Adipocyte (in vitro differentiated cells): Measurements from ENCODE around the gene ME3.
"Not testable (repeated sequence)": the region's sequence is repeated elsewhere in the genome, so short reads cannot be mapped to it uniquely, and the experiment has no call there.

Experiments
- DNase-seq: peaks from one replicate; pipeline ENCODE4 v3.0.0-alpha.2; 2015; ENCODE audit warnings: low read depth
- H3K27me3 ChIP-seq: replicated peaks from 2 replicates; pipeline ENCODE4 v1.7.0; 2013; ENCODE audit warnings: mild to moderate bottlenecking, low read length, moderate library complexity; ENCODE audit not compliant: control insufficient read depth, insufficient read depth
- H3K36me3 ChIP-seq: 2 replicates; pipeline ENCODE4 v1.7.0; 2013; ENCODE audit warnings: low read length, mild to moderate bottlenecking, moderate library complexity; ENCODE audit not compliant: control insufficient read depth, insufficient read depth, severe bottlenecking
- H3K4me1 ChIP-seq: 2 replicates; pipeline ENCODE4 v1.7.0; 2013; ENCODE audit warnings: mild to moderate bottlenecking, low read length, moderate library complexity; ENCODE audit not compliant: control insufficient read depth, insufficient read depth
- H3K4me3 ChIP-seq: 2 replicates; pipeline ENCODE4 v1.7.0; 2013; ENCODE audit warnings: mild to moderate bottlenecking, low read length, moderate library complexity
- H3K9ac ChIP-seq: 2 replicates; pipeline ENCODE4 v1.7.0; 2013; ENCODE audit warnings: mild to moderate bottlenecking, low read length, moderate library complexity
- H3K9me3 ChIP-seq: 2 replicates; pipeline ENCODE4 v1.7.0; 2013; ENCODE audit warnings: mild to moderate bottlenecking, low read length, moderate library complexity; ENCODE audit not compliant: control insufficient read depth

Gene ME3

DNA sequence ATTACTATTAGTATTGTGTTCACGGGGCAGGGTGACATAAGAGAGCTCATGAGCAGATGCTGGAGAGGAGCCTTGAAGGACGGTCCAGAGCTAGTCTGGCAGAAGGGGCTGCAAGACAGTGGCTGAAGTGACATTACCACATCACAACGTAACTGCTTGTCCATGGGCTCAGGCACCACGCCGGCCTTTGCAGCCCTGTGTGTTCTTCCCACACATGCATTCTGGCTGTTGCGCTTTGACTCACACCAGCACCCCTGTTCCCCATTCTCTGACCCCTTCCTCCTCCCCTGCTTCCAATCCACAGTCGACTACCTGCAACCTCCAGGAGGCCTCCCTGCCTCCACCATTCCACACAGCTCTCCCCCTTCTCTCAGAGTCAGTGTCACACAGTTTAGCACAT is 103.3 kb downstream of the ME3 start:
- Histone ChIP-seq H3K36me3 (no peaks in the 10 kb centered on the region), H3K4me1 (peaks cover 10% of the 10 kb centered on the region), H3K4me3 (no peak overlapping the region), H3K27me3 (no peaks in the 10 kb centered on the region), H3K9ac (no peak overlapping the region), H3K9me3 (no peaks in the 10 kb centered on the region)
- DNase-seq, result no peak

DNA sequence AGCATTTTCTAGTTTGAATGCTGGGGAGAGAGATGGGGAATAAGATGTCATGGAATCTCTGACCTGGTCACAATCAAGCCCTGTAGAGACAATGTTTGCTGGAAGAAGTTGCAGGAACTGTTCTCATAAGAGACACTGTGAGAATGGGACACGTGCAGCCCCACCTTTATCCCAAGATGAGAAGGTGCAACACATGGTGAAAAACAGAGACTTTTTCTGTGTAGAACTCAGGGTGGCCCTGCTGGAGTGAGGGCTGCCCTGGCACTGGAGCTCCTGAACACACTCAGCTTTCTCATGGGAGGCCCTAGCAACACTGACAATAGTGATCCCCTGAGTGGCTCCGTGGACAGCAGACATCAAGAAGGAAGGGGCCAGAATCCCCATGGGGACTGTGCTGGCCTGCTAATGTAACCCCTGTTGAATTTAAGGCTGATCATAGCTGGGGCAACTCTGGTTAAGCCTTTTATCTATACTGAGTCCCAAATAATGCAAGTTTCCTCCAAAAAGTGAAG is 106.6 kb downstream of the ME3 start:
- H3K36me3 ChIP-seq, result no peaks in the 10 kb centered on the region
- no peaks in the 10 kb centered on the region for H3K9me3 ChIP-seq
- DNase-seq, result no peak
- peaks cover 5% of the 10 kb centered on the region for H3K4me1 ChIP-seq
- H3K27me3 ChIP-seq, result no peaks in the 10 kb centered on the region
- no peak overlapping the region for H3K4me3 ChIP-seq
- H3K9ac ChIP-seq, result no peak overlapping the region

DNA sequence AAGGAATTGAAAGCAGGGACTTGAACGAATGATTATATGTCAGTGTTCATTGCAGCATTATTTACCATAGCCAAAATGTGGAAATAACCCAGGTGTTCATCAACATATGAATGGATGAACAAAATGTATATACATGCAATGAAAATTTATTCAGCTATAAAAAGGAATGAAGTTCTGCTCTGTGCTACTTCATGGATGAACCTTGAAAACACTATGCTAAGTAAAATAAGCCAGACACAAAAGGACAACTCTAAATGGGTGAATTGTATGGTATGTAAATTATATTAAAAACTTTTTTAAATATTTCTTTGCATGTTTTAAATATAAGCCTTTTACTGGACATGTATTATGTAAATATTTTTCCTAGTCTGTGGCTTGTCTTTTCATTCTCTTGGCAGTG is 107.0 kb downstream of the ME3 start:
- H3K36me3 ChIP-seq, result no peaks in the 10 kb centered on the region
- H3K9ac ChIP-seq, result no peak overlapping the region
- no peak for DNase-seq
- no peaks in the 10 kb centered on the region for H3K9me3 ChIP-seq
- peaks cover under 1% of the 10 kb centered on the region for H3K4me1 ChIP-seq
- no peaks in the 10 kb centered on the region for H3K27me3 ChIP-seq
- no peak overlapping the region for H3K4me3 ChIP-seq

DNA sequence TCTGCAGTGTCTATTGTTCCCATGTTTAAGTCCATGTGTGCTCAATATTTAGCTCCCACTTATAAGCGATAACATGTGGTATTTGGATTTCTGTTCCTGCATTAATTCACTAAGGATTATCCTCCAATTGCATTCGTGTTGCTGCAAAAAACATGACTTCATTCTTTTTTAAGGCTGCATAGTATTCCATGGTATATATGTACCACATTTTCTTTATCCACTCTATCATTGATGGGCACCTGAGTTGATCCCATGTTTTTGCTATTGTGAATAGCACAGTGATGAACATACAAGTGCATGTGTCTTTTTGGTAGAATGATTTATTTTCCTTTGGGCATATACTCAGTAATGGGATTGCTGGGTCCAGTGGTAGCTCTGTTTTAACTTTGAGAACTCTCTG is 109.6 kb downstream of the ME3 start:
- H3K4me3 ChIP-seq, H3K9ac ChIP-seq, H3K27me3 ChIP-seq, DNase-seq, H3K9me3 ChIP-seq, H3K36me3 ChIP-seq: not testable (repeated sequence)
- H3K4me1 ChIP-seq, result peaks cover 23% of the 10 kb centered on the region

DNA sequence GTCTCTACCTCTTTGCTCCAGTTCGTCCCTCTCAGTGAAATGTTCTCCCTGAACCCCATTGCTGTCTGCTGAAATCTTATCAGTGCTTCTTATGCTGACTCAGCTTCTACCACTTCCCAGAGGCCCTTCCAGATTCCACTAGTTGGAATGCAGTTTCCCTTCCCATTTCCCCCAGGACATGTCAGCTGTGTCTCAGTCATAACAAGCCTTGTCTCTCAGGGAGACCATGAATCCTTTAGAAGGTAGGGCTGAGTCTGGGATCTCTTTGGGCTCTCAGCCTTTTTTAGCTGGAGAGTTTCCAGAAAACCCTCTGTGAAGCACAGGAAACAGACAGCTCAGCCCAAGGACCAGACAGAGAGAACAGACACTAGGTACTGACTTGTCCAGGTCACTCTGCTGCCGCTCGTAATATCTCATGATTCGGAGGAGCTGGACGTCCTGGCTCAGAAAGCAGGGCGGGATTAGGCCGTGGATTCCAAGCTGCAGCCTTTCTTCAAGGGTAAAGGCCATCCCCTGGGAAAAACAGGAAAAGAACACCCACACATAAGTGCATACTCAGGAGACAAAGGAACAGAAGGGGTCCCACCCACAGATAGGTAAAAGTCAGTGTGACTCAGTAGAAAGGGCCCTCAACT is 113.0 kb downstream of the ME3 start:
- peak overlapping the region; percentile 66 for H3K9ac ChIP-seq
- peak overlapping the region; percentile 51 for H3K4me3 ChIP-seq
- no peaks in the 10 kb centered on the region for H3K9me3 ChIP-seq
- H3K27me3 ChIP-seq, result no peaks in the 10 kb centered on the region
- DNase-seq, result peak; percentile 50
- no peaks in the 10 kb centered on the region for H3K36me3 ChIP-seq
- peaks cover 39% of the 10 kb centered on the region for H3K4me1 ChIP-seq

DNA sequence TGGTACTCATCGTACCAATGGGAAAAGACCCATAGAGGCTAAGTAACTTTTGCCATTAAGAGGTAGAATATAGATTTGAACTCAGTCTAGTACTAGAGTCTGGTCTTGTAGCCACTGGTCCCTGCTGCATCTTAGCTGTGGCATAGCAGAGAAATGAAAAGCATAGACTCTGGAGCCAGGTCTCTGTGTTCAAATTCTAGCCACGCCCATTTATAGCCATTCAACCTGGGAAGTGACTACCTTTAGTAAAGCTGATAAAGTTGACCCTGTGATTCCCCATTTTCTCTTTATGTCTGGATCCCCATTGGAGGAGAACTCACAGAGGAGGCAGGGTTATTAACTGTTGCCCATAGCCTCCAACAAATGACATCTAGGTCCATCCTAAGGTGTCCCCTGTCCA is 113.6 kb downstream of the ME3 start:
- H3K36me3 ChIP-seq, result no peaks in the 10 kb centered on the region
- peak overlapping the region; percentile 32 for H3K9ac ChIP-seq
- H3K4me3 ChIP-seq, result no peak overlapping the region
- peaks cover 39% of the 10 kb centered on the region for H3K4me1 ChIP-seq
- no peaks in the 10 kb centered on the region for H3K9me3 ChIP-seq
- no peaks in the 10 kb centered on the region for H3K27me3 ChIP-seq
- DNase-seq, result no peak

DNA sequence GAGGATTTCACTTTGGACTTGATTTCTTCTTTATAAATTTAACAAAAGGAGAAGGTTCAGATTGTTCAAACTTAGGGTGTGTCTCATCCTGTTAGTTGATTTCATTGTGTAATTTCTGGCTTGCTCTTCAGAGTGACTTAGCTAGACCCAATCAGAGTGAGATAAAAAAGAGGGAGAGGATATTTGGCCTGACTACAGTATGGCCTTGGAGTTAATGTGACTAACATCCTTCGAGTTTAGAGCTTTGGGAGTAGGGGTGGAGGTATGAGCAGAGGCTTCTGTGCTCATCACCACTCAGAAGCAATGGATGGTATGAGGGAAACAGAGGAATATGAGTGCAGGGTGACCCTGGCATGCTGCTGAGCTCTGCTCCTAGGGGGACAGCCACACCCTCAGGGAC is 114.2 kb downstream of the ME3 start:
- no peak overlapping the region for H3K4me3 ChIP-seq
- H3K9me3 ChIP-seq, result no peaks in the 10 kb centered on the region
- no peaks in the 10 kb centered on the region for H3K27me3 ChIP-seq
- peak; percentile 51 for DNase-seq
- H3K4me1 ChIP-seq, result peaks cover 39% of the 10 kb centered on the region
- peak overlapping the region; percentile 42 for H3K9ac ChIP-seq
- peaks cover 6% of the 10 kb centered on the region for H3K36me3 ChIP-seq

DNA sequence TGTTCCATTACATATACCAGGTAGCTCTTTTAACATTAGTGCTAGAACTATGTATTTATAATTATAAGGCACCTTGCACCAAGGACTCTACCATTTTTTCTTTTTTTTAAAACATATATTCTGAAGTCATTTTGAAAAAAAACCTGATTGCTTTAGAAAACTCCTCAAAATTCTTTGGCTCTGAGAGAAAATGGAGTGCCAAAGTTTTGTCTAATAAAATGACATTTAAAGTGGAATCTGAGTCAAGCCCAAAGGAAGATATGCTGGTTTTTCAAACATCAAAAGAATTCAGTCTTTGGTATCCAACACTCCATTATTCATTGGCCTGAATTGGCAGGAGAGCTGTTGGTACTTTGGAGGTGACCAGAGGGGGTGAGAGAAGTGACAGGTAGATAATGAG is 116.5 kb downstream of the ME3 start:
- Histone ChIP-seq H3K4me3 (no peak overlapping the region), H3K9me3 (no peaks in the 10 kb centered on the region), H3K4me1 (peaks cover 50% of the 10 kb centered on the region), H3K36me3 (peaks cover 11% of the 10 kb centered on the region), H3K9ac (no peak overlapping the region), H3K27me3 (no peaks in the 10 kb centered on the region)
- no peak for DNase-seq

DNA sequence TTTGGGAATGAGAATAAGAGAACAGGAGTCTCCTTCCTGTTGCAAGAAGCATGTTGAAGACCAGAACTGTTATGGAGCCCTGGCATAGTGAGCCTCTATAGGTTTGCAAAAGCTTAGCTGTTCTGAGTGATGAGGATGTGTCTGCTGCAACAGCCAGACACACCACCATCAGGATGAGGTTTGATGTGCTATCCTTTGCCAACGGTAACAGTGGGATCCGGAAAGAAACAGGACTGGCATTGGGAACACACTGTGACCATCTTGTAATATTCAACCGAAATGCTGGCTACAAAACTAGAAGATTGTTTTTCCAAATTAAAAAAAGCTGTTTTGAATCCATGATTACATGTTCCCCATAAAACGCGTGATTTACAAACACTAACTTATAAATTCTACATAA is 117.0 kb downstream of the ME3 start:
- H3K36me3 ChIP-seq, result peaks cover 16% of the 10 kb centered on the region
- no peaks in the 10 kb centered on the region for H3K27me3 ChIP-seq
- no peak overlapping the region for H3K9ac ChIP-seq
- H3K4me3 ChIP-seq, result no peak overlapping the region
- H3K4me1 ChIP-seq, result peaks cover 50% of the 10 kb centered on the region
- H3K9me3 ChIP-seq, result no peaks in the 10 kb centered on the region
- no peak for DNase-seq

DNA sequence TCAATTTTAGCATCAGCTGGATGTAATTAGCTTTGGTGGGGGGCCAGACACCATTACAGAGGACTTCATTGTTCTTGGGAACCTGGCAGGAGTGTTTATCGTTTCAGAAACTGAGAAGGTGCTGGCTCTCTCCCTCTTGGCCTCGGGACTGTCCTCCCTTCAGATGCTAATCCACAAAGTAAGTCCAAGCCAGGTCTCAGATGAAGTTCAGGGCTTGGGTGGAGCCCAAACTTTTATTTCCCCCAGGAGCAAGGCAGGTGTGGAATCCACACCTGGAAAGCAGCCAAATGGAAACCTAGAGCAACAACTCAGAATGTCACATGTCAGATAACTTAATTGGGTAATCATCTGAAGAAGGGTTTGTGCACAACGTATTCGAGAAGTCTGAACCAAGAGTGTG is 119.2 kb downstream of the ME3 start:
- Histone ChIP-seq H3K4me1 (peaks cover 45% of the 10 kb centered on the region), H3K9me3 (no peaks in the 10 kb centered on the region), H3K36me3 (peaks cover 17% of the 10 kb centered on the region), H3K4me3 (no peak overlapping the region), H3K9ac (no peak overlapping the region), H3K27me3 (no peaks in the 10 kb centered on the region)
- DNase-seq, result no peak

DNA sequence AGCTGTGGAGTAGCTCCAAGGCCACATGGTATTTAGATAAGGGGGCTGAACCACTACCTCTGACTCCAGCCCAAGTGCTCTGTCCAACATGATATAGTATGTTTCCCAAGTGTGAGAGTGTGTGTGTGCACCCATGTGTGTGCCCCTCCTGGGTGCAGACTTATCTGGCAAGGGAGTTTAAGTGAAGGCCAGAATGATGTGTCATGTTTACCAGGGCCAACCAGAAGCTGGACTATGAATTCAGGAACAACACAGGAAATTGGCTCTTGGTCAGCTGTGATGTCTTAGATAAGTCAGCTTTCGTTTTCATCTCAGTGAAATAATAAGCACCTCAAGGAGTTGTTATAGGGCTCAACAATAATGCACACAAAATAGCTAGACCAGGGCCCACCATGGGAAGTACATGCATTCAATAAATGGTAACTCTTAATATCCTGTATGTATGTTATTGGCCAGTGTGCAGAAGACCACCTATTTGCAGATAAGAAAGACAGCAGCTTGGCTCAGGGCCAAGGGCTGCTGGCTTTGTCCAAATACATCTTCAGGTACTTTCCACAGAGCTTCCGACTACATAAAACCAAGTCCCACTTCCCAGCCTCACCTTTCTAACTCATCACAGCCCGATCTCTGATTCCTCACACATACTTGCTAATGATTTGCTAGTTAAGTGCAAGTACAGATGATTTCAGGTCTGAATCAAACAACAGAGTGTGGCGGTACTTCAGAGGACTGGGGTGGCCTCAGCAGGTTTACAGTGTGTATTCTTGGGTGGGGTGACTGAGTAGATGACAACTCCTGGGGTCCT is 120.9 kb downstream of the ME3 start:
- Histone ChIP-seq H3K4me1 (peaks cover 44% of the 10 kb centered on the region), H3K27me3 (no peaks in the 10 kb centered on the region), H3K4me3 (peak overlapping the region; percentile 36), H3K9me3 (no peaks in the 10 kb centered on the region), H3K36me3 (peaks cover 17% of the 10 kb centered on the region), H3K9ac (no peak overlapping the region)
- DNase-seq, result peak; percentile 75
